ENCODE results near the gene TMEM31. TPM values are rescaled to one million over a fixed set of nuclear protein-coding genes. Genes with fewer than 3 reads are reported as not detected.

The TMEM31 gene
- total and polyA plus RNA-seq, 10 of the 15 experiments (the other 5 are each of a cell fraction or from before 2014, with no cell fraction given): 0.18 TPM; not detected in 9

GRCh38 chrX:103687073-103687695 lies 23.5 kb upstream of the TMEM31 start (continued):
- TF ChIP-seq SP1 (IDR thresholded peaks at IDR 0.05; ENCODE audit: low read depth, low read length): no peak
- no peak for TF ChIP-seq SIX5 (IDR thresholded peaks at IDR 0.05; ENCODE audit: low read depth, low read length, severe bottlenecking)
- no peak for TF ChIP-seq TCF12 (IDR thresholded peaks at IDR 0.05; ENCODE audit: low read depth, low read length)
- no peak for TF ChIP-seq ASH2L (IDR thresholded peaks at IDR 0.05; ENCODE audit: borderline replicate concordance, low read depth)
- TF ChIP-seq NFXL1 (IDR thresholded peaks at IDR 0.05; ENCODE audit: borderline replicate concordance): no peak
- peak; percentile 15 to 64; a peak in 2 of 4 replicates for TF ChIP-seq BHLHE40 (IDR thresholded peaks at IDR 0.05; ENCODE audit: borderline replicate concordance in 1 of 2, low read depth in 2 of 2, low read length in 1 of 2)
- no peak for TF ChIP-seq FOXM1 (IDR thresholded peaks at IDR 0.05; ENCODE audit: low read depth, low read length)
- no peak for TF ChIP-seq FOS (IDR thresholded peaks at IDR 0.05; ENCODE audit: borderline replicate concordance, extremely low read depth, insufficient read length)
- TF ChIP-seq ELK1 (IDR thresholded peaks at IDR 0.05; ENCODE audit: low read depth, low read length): no peak
- 0 out of 2 replicates have a peak, but pooled peaks have one; percentile 71 for TF ChIP-seq ZNF207 (IDR thresholded peaks at IDR 0.05; ENCODE audit: borderline replicate concordance)
- no peak for TF ChIP-seq CBX3 (IDR thresholded peaks at IDR 0.05; ENCODE audit: borderline replicate concordance, low read depth)
- TF ChIP-seq IKZF1 (conservative IDR thresholded peaks at IDR 0.05): peak; percentile 24; the same call in 1 of the 2 replicates
- peak; percentile 59; the same call in 1 of the 2 replicates for TF ChIP-seq GATAD2B (conservative IDR thresholded peaks at IDR 0.05; ENCODE audit: low read depth)
- no peak for TF ChIP-seq MEF2A (IDR thresholded peaks at IDR 0.05; ENCODE audit: insufficient read depth, low read depth, low read length)
- no peak for TF ChIP-seq NFYB (IDR thresholded peaks at IDR 0.05; ENCODE audit: insufficient read depth, low read depth, low read length)
- no peak for TF ChIP-seq MYC (IDR thresholded peaks at IDR 0.05; ENCODE audit: insufficient read depth, insufficient read length, insufficient replicate concordance, low read length, severe bottlenecking)
- TF ChIP-seq ZBTB33 (IDR thresholded peaks at IDR 0.05): no peak
- TF ChIP-seq DPF2 (IDR thresholded peaks at IDR 0.05): 0 out of 2 replicates have a peak, but pooled peaks have one; percentile 24
- TF ChIP-seq ATF7 (IDR thresholded peaks at IDR 0.05; ENCODE audit: low read depth): 0 out of 2 replicates have a peak, but pooled peaks have one; percentile 31
- no peak for TF ChIP-seq ZNF217 (IDR thresholded peaks at IDR 0.05)
- peak in 1 of 2 experiments; percentile 87; a peak in 2 of 4 replicates for TF ChIP-seq ETV6 (conservative IDR thresholded peaks at IDR 0.05 in 1 of 2, IDR thresholded peaks at IDR 0.05 in 1 of 2; ENCODE audit: borderline replicate concordance in 1 of 2, low read depth in 1 of 2)
- TF ChIP-seq STAT3 (IDR thresholded peaks at IDR 0.05; ENCODE audit: low read depth, low read length): no peak
- peak; percentile 68 for TF ChIP-seq ZNF687 (IDR thresholded peaks at IDR 0.05)

Data from GM12878 (cell line).